Brain pericyte (primary cell): Measurements from ENCODE around the gene DGAT2.

Source experiments
- DNase-seq: peaks from one replicate; pipeline ENCODE4 v3.0.0-alpha.2; 2012; ENCODE audit warnings: low read depth, low spot score

DGAT2 gene

GRCh38 chr11:75800728-75801361, 32.3 kb downstream of the DGAT2 start:
- DNase-seq: no peak

GRCh38 chr11:75801362-75802020, 32.9 kb downstream of the DGAT2 start:
- no peak for DNase-seq

- DNase-seq: no peak
These were observed 33.7 kb downstream of the DGAT2 start for GRCh38 chr11:75802021-75802912.

- DNase-seq: peak; percentile 22
These were observed 34.6 kb downstream of the DGAT2 start for GRCh38 chr11:75802913-75803820.

GRCh38 chr11:75809111-75809510, 40.5 kb downstream of the DGAT2 start:
- no peak for DNase-seq

GRCh38 chr11:75809991-75810390, 41.4 kb downstream of the DGAT2 start:
- no peak for DNase-seq

GRCh38 chr11:75810637-75811390, 42.2 kb downstream of the DGAT2 start:
- no peak for DNase-seq

GRCh38 chr11:75811485-75811884, 42.9 kb downstream of the DGAT2 start:
- DNase-seq: no peak

GRCh38 chr11:75812542-75813040, 44.0 kb downstream of the DGAT2 start:
- no peak for DNase-seq

GRCh38 chr11:75813124-75813523, 44.5 kb downstream of the DGAT2 start:
- no peak for DNase-seq

- no peak for DNase-seq
These were observed 45.1 kb downstream of the DGAT2 start for GRCh38 chr11:75813622-75814039.

- no peak for DNase-seq
These were observed 45.7 kb downstream of the DGAT2 start for GRCh38 chr11:75814363-75814676.

GRCh38 chr11:75814677-75815344, 46.2 kb downstream of the DGAT2 start, which contains the start of gene UVRAG:
TSS of gene UVRAG (plus strand) at chr11:75815210. CDS start at chr11:75815408, 198 bp downstream.
- DNase-seq: peak; percentile 99

GRCh38 chr11:75815345-75816168, 47.0 kb downstream of the DGAT2 start:
- no peak for DNase-seq

GRCh38 chr11:75816561-75817239, 48.1 kb downstream of the DGAT2 start:
- no peak for DNase-seq

- DNase-seq: no peak
These were observed 52.1 kb downstream of the DGAT2 start for GRCh38 chr11:75820645-75821044.

GRCh38 chr11:75821202-75821601, 52.6 kb downstream of the DGAT2 start:
- DNase-seq: no peak

- DNase-seq: no peak
These were observed 54.0 kb downstream of the DGAT2 start for GRCh38 chr11:75822541-75822940.
